IPS DF 4.7 (cell line): ENCODE results near the gene IL13RA1.
"Not testable (repeated sequence)": the region's sequence is repeated elsewhere in the genome, so short reads cannot be mapped to it uniquely, and the experiment has no call there.

Experiments
- DNase-seq: peaks from one replicate; pipeline ENCODE4 v3.0.0-alpha.2; 2013; ENCODE audit warnings: low spot score; ENCODE audit errors: extremely low read depth

IL13RA1 gene

GRCh38 chrX:118726887-118727685 is at the start of gene IL13RA1:
TSS of gene IL13RA1 (plus strand) at chrX:118727606. CDS start at chrX:118727639, 33 bp downstream.
- DNase-seq, result peak; percentile 22

GRCh38 chrX:118679290-118679689 is 48.1 kb upstream of the IL13RA1 start:
- no peak for DNase-seq

- DNase-seq, result no peak
Measured at GRCh38 chrX:118682258-118683014, 45.0 kb upstream of the IL13RA1 start.

DNA sequence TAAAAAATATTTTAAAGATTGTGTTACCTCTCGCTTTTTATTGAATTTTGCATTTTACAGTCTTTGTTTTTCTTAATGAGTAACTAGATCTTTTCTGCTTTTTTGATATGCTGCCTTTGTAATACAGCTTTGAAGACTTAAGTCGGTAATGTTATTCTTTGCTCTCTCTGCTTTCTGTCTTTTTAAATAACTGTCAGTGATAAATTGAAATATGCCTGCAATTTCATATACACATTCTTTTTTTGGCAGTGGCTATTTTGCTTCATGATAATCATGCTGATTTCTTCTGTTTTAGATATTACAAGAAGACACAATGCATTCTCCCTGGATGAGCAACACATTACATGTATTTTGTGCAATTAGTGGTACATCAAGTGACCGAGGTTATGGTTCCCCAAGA is 42.0 kb upstream of the IL13RA1 start:
- no peak for DNase-seq

DNA sequence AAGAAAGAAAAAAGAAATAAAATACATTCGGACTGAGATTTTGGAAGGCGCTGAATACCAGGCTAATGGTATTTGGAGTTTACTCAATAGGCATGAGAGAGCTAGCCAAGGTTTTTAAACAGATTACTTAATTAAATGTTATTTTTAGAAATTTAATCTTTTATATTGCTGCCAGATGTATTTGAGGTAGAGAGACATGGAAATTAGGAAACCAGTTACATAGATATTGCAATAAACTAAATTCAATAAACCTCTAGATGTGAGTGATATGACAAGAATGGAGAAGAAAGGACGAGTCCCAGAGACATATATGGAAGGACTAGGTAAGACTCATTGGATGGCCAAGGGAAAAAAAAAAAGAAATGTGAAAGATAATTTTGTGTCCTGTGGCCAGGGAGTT is 38.5 kb upstream of the IL13RA1 start:
- no peak for DNase-seq

GRCh38 chrX:118693843-118694242 is 33.6 kb upstream of the IL13RA1 start:
- no peak for DNase-seq

GRCh38 chrX:118694638-118695037 is 32.8 kb upstream of the IL13RA1 start:
- no peak for DNase-seq

DNA sequence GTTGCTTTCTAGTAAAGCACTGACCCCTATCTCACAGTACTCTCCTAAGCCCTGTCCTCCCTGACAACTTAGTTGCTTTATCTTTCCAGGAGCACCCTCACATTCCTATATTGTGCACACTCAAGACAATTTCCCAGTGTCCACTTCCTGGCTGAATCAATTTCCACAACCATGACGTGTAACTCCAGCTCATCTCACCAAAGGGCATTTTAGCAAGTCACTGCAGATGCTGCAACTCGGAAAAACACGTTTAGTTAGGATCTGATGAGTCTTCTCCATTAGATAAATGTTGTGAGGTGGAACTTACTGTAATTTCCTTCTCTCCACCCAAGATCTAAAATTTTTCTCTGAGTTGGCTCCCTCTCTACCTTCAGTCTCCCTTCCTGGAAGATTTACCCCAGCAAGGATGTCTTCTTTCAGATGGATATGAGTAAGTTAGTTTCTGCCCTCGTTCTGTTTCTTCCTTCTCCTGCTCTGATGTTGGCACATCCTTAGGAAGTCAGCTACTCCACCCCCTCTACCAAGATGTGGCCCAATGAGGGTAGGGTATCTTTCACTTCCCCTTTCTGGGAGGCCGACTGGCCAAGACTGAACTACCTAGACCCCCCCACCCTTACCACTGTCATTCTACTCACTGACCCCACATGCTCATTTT is 28.8 kb upstream of the IL13RA1 start:
- DNase-seq, result no peak

DNA sequence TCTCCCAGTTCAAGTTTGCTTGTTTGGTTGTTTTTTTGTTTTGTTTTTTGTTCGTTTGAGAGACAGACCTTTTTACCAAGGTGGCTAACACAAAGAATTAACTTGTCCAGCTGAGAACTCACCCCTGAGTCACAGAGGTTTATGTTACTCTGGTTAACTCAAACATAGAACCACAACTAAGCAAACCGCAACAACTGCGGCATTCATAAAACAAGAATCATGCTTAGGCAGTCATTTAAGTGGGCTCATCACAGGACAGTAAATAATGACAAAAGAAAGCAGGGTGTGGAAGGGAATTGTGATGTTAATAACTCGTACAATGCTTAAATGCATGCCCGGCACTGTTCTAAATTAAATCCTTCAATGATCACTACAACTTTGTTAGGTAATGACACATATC is 24.7 kb upstream of the IL13RA1 start:
- DNase-seq, result no peak

DNA sequence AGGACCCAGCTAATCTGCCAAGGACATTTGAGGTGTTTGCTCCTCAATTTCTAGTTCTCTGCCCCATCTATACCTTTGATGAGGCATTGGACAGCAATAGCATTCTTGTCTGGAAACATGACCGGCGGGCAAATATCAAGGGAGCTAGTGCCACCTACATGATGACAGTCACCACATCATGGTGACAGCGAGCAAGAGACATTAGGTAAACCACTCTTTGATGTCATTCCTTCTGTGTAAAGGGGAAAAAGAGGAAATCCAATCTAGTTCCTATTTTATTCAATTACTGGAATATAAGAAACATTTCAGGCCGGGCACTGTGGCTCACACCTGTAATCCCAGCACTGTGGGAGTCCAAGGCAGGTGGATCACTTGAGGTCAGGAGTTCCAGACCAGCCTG is 20.7 kb upstream of the IL13RA1 start:
- no peak for DNase-seq

GRCh38 chrX:118714521-118714920 is 12.9 kb upstream of the IL13RA1 start:
- DNase-seq, result no peak

GRCh38 chrX:118715917-118716316 is 11.5 kb upstream of the IL13RA1 start:
- DNase-seq, result not testable (repeated sequence)

- DNase-seq, result not testable (repeated sequence)
Measured at GRCh38 chrX:118716833-118717232, 10.6 kb upstream of the IL13RA1 start.

GRCh38 chrX:118717678-118718391 is 9.6 kb upstream of the IL13RA1 start:
- DNase-seq, result no peak

DNA sequence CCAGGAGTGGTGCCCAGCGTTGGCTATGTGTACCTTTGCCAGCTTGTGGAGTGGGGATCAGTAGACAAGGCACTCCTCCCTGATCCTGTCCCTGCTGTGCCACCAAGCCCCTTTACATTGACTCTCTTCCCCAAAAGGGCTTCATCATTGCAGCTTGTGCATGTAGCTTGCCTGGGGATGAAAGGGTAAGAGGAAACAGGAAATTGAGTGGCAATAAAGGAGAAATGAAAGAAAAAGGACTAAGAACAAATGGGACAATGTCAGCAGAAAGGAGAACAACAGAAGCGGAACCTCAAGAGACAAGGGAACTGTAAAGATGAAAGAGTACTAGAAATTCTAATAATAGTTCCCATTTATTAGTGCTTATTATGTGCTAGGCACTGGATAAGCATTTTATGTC is 8.7 kb upstream of the IL13RA1 start:
- no peak for DNase-seq

- DNase-seq, result no peak
Measured at GRCh38 chrX:118720058-118720707, 7.2 kb upstream of the IL13RA1 start.

DNA sequence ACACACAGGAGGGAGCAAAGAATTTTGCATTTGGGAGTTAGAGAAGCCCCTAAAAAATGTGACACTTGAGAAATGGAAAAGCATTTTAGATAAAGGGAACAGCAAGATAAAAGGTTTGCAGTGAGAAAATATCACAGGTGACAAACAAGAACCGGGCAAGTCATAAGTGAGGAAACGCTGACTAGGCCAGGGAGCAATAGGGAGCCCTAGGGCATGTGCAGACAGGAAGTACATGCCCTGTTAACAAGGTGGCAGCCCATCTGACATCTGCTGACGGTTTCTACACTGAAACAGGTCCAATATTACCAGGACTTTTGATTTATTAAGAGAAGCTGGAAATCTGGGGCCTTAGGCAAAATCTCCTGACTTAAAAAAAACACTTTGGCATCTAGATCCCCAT is 4.0 kb upstream of the IL13RA1 start:
- DNase-seq, result no peak

- no peak for DNase-seq
Measured at GRCh38 chrX:118724365-118724764, 3.0 kb upstream of the IL13RA1 start.

DNA sequence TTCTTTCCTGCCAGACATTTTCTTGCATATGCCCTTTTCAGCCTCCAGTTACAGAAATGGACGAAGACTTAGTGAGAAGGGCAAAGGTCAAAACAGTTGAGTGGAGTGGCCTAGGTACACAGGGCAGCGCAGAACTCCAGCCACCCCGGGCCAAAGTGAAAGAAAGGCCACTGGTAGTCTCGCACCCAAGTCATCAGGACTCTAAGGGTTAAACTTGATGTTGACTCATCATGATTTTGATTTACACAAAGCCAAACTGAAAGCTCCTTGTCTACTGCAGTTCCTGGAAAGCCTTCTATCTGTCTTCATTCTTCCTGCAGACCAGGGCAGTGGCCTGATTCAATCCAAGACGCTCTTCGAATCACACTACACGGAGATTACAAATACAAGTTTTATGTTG is 2.6 kb upstream of the IL13RA1 start:
- no peak for DNase-seq

DNA sequence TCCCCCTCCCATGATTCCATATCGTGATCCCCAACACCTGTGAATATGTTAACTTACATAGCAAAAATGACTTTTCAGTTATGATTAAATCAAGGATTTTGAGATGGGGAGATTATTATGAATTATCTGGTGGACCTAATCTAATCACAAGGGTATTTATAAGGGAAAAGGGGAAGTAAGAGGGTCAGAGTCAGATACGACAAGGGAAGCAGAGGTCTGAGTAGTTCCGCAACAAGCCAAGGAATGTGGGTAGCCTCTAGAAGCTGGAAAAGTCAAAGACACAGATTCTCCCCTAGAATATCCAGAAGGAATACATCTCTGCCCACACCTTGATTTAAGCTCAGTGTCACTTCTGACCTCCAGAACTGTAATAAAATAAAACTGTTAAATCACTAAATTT is 1.0 kb upstream of the IL13RA1 start:
- no peak for DNase-seq

- no peak for DNase-seq
Measured at GRCh38 chrX:118727686-118728339, 407 bp downstream of the IL13RA1 start.
